ENCODE results near the gene GATAD2A. TPM values are rescaled to one million over a fixed set of nuclear protein-coding genes. Genes with fewer than 3 reads are reported as not detected.

GATAD2A gene
- total and polyA plus RNA-seq, 2 of the 8 experiments (the other 6 are each of a cell fraction or from before 2014, with no cell fraction given): 38.4 to 205 TPM

GRCh38 chr19:19406878-19407632 is 1.6 kb downstream of the GATAD2A start:
- Histone ChIP-seq H3K9me3 (ENCODE audit: insufficient read depth in 2 of 2, low read depth in 1 of 2, low read length in 1 of 2) (no peaks in the 10 kb centered on the region), H3K23me2 (ENCODE audit: low read depth, low read length) (peaks cover 7% of the 10 kb centered on the region), H3K36me3 (ENCODE audit: control insufficient read depth in 2 of 4, insufficient read depth in 4 of 4, low read length in 3 of 4) (no peaks in the 10 kb centered on the region), H4K20me1 (replicated peaks in 1 of 2; ENCODE audit: control insufficient read depth in 1 of 2, insufficient read depth in 2 of 2, low read length in 2 of 2) (peaks cover 40 to 45% of the 10 kb centered on the region in 2 experiments), H3K14ac (ENCODE audit: insufficient read length) (no peak overlapping the region), H3K4me3 (ENCODE audit: extremely low read depth in 1 of 4, insufficient read depth in 2 of 4, low read depth in 3 of 4, low read length in 4 of 4) (peak overlapping the region; percentile 55 to 95 (median 76)), H2BK5ac (ENCODE audit: low read depth, low read length) (no peak overlapping the region; the same call in 1 of the 2 replicates), H2AK5ac (ENCODE audit: low read depth, low read length) (no peak overlapping the region), H4K8ac (ENCODE audit: extremely low read depth, insufficient read depth, low read length) (no peak overlapping the region), H3K79me1 (ENCODE audit: low read depth, low read length) (peaks cover 14% of the 10 kb centered on the region), H4K91ac (replicated peaks; ENCODE audit: insufficient read length, low read length) (no peak overlapping the region), H2BK20ac (ENCODE audit: low read length) (no peak overlapping the region), H3K79me2 (ENCODE audit: control insufficient read depth in 1 of 2, insufficient read depth in 2 of 2, low read length in 2 of 2) (peaks cover 52 to 60% of the 10 kb centered on the region in 2 experiments), H2AFZ (ENCODE audit: low read length) (no peak overlapping the region), H3K4me2 (ENCODE audit: insufficient read depth in 1 of 2, low read depth in 2 of 2, low read length in 2 of 2) (peak overlapping the region; percentile 77 to 90), H3K4me1 (replicated peaks in 1 of 4; ENCODE audit: control insufficient read depth in 3 of 4, insufficient read depth in 4 of 4, low read length in 3 of 4) (peaks cover 10 to 30% (median 21%) of the 10 kb centered on the region in 4 experiments; a peak in 6 of 7 replicates), H3K27ac (ENCODE audit: low read depth, low read length) (no peak overlapping the region), H3K56ac (replicated peaks; ENCODE audit: insufficient read length, low read depth, low read length) (no peak overlapping the region), H3K4ac (replicated peaks; ENCODE audit: insufficient read length, low read depth, low read length) (no peak overlapping the region), H2BK15ac (ENCODE audit: low read length) (no peak overlapping the region), H3K23ac (ENCODE audit: insufficient read length) (no peak overlapping the region), H4K5ac (ENCODE audit: insufficient read length, low read depth, low read length) (no peak overlapping the region), H3K18ac (ENCODE audit: extremely low read depth, low read length) (peak overlapping the region; percentile 71), H3K9ac (replicated peaks in 1 of 4; ENCODE audit: extremely low read depth in 1 of 4, low read depth in 3 of 4, low read length in 3 of 4) (peak overlapping the region in 2 of 4 experiments; percentile 39 to 52; a peak in 4 of 7 replicates), H2BK12ac (ENCODE audit: low read depth, low read length) (0 out of 2 replicates have a peak overlapping the region, but pooled peaks have one; percentile 27), H3K27me3 (replicated peaks in 1 of 4; ENCODE audit: control insufficient read depth in 3 of 4, extremely low read depth in 1 of 4, insufficient read depth in 3 of 4, low read length in 3 of 4) (no peaks in the 10 kb centered on the region), H2BK120ac (replicated peaks; ENCODE audit: low read depth, low read length) (no peak overlapping the region)
- no peak for DNase-seq (ENCODE audit: low read depth in 1 of 2, low spot score in 2 of 2)
- CTCF ChIA-PET (ENCODE audit: partially characterized antibody): interaction anchor here (0.9 to 6.2 kb wide), 8 partner anchors 10 to 144 kb away, joined by 3 to 45 read pairs (median 4); no protein-coding TSS in a partner anchor
- POLR2A ChIA-PET (ENCODE audit: partially characterized antibody): interaction anchor here (0.8 to 4.8 kb wide), 14 partner anchors 11 to 83 kb away, joined by 3 to 63 read pairs (median 4); no protein-coding TSS in a partner anchor
- WGBS, 2 experiments (ENCODE audit: extremely low coverage in 1 of 2, insufficient coverage in 1 of 2, insufficient read length in 1 of 2, insufficient replicate concordance in 2 of 2, low coverage in 1 of 2, low lambda C conversion rate in 2 of 2, missing lambda C conversion rate in 1 of 2): 51% methylated on average over 12 of the region's 12 CpGs; no CpG with 5 or more reads in 1 of the 2 experiments
- FAIRE-seq: no peak
- TF ChIP-seq SP1 (IDR thresholded peaks at IDR 0.05; ENCODE audit: low read depth, low read length) (no peak), MAX (IDR thresholded peaks at IDR 0.05) (no peak), HDAC6 (IDR thresholded peaks at IDR 0.05; ENCODE audit: low read depth, low read length) (no peak), RAD21 (IDR thresholded peaks at IDR 0.05 in 1 of 2, conservative IDR thresholded peaks at IDR 0.05 in 1 of 2; ENCODE audit: low read depth in 2 of 2, low read length in 2 of 2) (0 out of 4 replicates have a peak, but pooled peaks of 1 of the 2 experiments have one; percentile 3), EGR1 (IDR thresholded peaks at IDR 0.05; ENCODE audit: borderline replicate concordance, low read depth, low read length) (no peak)

Data from H1 (cell line).